Cardiac fibroblast (primary cell): ENCODE measurements around the gene DCAF4.

Source experiments
- DNase-seq, 2 donors: peaks; one replicate each; pipeline versions ENCODE4 v3.0.0 to v3.0.0-alpha.2; 2010; ENCODE audit warnings: low read depth in 2 of 2
- H3K4me3 ChIP-seq, 2 donors: replicated peaks in 1 of 2; 1 replicate in 1 of 2; 2 replicates in 1 of 2; pipeline ENCODE4 v1.5.1; 2011; ENCODE audit warnings: low read depth in 2 of 2, low read length in 2 of 2, mild to moderate bottlenecking in 2 of 2, moderate library complexity in 1 of 2
- TF ChIP-seq, protein P1 (sequence below): IDR thresholded peaks from one replicate; pipeline ENCODE4 v1.5.1; 2011; ENCODE audit warnings: low read depth, mild to moderate bottlenecking, low read length, inconsistent platforms

DCAF4 gene

DNA sequence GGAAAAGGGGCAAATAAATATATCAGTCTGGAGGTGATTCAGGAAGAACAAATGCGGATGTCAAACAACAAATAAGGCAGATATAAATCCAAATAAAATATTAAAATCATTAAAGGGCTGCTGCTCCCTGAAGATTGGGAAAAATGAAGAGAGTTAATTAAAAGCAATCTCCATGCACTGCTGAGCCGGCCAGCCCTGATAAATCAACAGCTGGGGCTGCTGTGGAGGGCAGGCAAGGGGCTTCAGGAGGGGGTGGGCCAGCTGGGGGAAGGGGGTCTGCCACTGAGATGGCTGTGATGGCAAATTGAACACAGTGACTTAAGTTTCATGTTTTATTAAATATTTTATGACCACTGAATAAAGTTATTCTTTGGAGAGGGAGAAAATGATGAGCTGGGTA, 44.7 kb upstream of the DCAF4 start:
- DNase-seq: no peak
- no peak overlapping the region for H3K4me3 ChIP-seq
- TF ChIP-seq, protein P1, sequence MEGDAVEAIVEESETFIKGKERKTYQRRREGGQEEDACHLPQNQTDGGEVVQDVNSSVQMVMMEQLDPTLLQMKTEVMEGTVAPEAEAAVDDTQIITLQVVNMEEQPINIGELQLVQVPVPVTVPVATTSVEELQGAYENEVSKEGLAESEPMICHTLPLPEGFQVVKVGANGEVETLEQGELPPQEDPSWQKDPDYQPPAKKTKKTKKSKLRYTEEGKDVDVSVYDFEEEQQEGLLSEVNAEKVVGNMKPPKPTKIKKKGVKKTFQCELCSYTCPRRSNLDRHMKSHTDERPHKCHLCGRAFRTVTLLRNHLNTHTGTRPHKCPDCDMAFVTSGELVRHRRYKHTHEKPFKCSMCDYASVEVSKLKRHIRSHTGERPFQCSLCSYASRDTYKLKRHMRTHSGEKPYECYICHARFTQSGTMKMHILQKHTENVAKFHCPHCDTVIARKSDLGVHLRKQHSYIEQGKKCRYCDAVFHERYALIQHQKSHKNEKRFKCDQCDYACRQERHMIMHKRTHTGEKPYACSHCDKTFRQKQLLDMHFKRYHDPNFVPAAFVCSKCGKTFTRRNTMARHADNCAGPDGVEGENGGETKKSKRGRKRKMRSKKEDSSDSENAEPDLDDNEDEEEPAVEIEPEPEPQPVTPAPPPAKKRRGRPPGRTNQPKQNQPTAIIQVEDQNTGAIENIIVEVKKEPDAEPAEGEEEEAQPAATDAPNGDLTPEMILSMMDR: no peak

DNA sequence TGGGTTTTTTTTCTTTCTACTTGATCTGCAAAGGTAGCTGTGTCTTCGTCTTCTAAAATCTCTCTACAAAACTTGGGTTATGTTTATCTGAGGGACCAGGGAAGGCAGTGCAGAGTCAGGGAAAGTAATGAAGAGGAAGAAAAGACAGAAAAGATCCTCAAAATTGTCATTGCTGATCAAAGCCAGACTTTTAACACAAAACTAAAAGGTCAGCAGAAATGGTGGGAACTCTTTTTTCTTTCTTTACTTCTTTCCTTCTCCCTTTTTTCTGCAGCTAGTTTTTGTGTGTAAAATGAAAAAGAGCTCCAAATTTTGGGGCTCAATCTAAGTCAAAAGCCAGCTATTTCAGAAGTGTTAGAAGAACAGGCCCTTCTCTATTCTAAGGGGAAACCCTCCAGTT, 44.2 kb upstream of the DCAF4 start:
- no peak for DNase-seq
- no peak overlapping the region for H3K4me3 ChIP-seq
- TF ChIP-seq, protein P1: no peak

DNA sequence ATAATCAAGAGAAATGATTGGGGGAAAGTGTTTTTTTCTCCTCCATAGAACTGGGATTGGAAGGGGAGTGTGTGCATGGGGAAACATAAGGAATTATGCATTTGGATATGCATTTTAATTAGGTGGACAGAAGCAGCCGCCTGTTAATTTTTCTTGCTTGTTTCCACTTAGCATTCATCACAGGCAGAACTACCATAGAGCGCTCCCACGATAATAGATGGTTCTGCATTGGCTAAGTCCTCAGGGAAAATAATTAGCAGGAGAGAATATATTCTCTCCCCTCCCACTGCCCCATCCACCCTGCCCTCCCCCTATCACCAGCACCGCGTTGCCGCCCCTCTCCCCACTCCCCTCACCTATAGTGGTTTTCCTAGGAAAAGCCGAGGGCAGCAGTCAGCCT, 43.8 kb upstream of the DCAF4 start:
- no peak for DNase-seq
- TF ChIP-seq, protein P1: no peak
- H3K4me3 ChIP-seq: no peak overlapping the region

DNA sequence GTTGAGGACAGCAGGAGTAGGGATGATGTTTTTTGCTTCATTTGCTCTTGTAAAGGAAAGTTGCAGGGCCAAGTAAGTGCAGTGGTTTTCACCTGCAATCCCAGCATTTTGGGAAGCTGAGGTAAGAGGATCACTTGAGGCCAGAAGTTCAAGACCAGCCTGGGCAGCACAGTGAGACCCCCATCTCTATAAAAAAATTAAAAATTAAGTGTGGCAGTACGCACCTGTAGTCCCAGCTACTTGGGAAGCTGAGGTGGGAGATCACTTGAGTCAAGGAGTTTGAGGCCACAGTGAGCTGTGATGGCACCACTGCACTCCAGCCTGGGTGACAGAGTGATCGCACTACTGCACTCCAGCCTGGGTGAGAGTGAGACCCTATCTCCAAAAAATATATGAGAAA, 43.2 kb upstream of the DCAF4 start:
- no peak overlapping the region for H3K4me3 ChIP-seq
- DNase-seq: no peak
- TF ChIP-seq, protein P1: no peak

DNA sequence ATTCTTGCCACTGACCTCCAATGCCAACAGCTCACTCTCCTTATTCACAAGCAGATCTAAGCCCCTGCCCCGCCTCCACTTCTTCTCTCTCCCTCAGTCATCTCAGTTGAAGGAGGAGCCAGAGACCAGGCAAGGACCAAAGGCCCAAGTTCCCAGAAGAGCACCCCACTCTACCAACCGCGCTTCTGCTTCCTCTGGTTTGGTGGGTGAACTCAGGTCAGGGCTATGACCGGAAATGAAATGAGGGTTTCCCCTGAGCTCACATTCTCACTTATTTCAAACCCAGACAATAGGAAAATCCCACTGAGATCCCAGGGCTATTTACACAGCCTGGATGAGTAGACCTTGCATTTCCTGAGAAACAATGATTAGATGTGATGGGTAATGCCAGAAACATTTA, 42.3 kb upstream of the DCAF4 start:
- DNase-seq: peak; percentile 28 to 93
- TF ChIP-seq, protein P1: no peak
- no peak overlapping the region for H3K4me3 ChIP-seq

DNA sequence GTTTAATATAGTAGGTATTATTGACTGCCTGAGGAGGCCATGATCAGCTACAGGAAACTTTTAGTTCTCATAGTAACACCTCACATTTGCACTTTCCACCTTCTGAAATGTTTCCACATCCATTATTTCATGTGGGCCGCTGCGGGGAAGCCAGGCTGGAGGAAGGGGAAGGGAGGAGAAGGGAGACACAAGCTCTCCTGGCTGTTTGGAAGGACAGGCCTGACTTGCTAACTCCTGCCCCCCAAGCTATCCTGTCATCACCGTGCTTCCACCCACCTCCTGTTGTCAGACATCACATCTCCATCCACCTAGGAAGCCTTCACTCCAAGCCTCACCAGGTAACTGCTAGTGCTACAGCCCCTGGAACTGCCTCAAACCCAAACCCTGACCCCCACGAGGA, 41.9 kb upstream of the DCAF4 start:
- TF ChIP-seq, protein P1: no peak
- DNase-seq: no peak

DNA sequence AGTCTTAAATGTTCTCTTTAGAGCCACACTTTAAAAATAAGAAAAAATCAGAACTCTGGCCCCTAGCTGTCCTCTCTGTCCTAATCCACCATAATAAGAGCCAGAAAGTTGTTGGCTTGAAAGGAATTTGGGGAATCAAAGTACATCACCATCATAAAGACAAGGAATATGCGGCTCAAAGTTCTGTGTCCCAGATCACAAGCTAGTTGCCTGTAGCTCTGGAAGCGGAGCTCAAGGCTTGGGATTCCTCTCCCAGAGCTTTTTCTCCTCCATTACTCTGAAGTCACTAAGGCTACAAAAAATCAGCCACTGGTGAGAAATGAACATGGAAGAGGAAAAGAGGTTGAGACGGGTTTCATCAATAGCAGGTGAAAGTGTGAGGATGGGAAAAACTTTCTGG, 38.8 kb upstream of the DCAF4 start:
- no peak for DNase-seq
- TF ChIP-seq, protein P1: no peak
- H3K4me3 ChIP-seq: no peak overlapping the region

More for the DNA sequence above, 41.9 kb upstream of the DCAF4 start:
- H3K4me3 ChIP-seq: no peak overlapping the region
